GM18870 (cell line): ENCODE data around the gene GPR37.

Experiments used
- ATAC-seq: cut with Tn5 transposase; IDR thresholded peaks from one replicate; pipeline ENCODE4 v1.9.1; 2021; ENCODE audit warnings: moderate library complexity; ENCODE audit not compliant: unreplicated experiment

The GPR37 gene, protein sequence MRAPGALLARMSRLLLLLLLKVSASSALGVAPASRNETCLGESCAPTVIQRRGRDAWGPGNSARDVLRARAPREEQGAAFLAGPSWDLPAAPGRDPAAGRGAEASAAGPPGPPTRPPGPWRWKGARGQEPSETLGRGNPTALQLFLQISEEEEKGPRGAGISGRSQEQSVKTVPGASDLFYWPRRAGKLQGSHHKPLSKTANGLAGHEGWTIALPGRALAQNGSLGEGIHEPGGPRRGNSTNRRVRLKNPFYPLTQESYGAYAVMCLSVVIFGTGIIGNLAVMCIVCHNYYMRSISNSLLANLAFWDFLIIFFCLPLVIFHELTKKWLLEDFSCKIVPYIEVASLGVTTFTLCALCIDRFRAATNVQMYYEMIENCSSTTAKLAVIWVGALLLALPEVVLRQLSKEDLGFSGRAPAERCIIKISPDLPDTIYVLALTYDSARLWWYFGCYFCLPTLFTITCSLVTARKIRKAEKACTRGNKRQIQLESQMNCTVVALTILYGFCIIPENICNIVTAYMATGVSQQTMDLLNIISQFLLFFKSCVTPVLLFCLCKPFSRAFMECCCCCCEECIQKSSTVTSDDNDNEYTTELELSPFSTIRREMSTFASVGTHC

DNA sequence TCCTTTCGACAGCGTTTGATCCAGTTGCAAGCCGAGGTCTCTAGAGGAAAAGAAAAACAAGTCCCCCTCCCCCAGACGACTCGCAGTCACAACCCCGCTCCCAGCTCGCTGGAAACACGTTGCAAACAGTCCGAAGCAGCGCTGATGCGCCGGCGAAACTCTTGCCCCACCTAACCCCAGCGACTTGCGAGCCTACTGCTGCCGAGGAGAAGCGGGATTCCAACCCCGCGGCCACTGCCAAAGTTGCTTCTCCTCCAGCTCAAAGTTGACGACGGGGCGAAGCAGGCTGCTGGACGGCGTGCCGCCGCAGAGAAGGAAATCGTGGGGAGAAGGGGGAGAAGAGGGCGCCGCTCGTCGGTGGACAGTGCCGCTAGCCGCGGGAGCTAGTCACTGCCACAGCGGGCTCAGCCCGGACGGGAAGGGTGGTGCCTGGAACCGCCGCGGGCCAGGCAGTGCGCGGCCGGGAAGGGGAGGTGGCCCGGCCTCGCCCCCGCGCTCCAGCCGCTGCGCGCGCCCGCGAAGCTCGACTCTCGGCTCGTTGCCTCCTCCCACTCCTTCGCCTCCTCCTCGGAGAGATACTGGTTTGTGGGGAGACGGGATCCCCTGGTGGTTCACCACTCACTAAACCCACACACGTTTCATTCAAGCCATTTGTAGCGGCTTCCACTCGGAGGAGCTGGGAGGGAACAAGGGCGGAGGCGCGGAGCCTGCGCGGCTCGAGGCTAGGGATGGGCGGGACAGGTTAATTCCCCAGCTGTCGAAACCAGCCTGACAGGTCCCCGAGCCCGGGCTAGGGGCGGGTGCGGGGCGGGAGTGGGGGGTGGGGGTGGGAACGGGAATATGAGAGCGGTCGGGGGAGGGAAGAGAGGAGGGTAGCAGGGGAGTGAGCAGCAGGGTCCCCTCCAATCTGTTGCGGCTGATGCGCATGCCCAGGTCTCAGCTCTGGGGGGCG lies at the start of gene GPR37:
Gene GPR37 (minus strand): TSS at position 392 of the 952 bp plus-strand sequence. CDS start 816 bp downstream, outside the sequence.
- ATAC-seq: peak; percentile 55

GRCh38 chr7:124813994-124814798 lies 48.6 kb upstream of the GPR37 start:
- ATAC-seq: no peak

GRCh38 chr7:124812764-124813163 lies 47.2 kb upstream of the GPR37 start:
- ATAC-seq: no peak

- no peak for ATAC-seq
Measured at GRCh38 chr7:124811341-124811740, 45.7 kb upstream of the GPR37 start.

- ATAC-seq: no peak
Measured at GRCh38 chr7:124810605-124811004, 45.0 kb upstream of the GPR37 start.

DNA sequence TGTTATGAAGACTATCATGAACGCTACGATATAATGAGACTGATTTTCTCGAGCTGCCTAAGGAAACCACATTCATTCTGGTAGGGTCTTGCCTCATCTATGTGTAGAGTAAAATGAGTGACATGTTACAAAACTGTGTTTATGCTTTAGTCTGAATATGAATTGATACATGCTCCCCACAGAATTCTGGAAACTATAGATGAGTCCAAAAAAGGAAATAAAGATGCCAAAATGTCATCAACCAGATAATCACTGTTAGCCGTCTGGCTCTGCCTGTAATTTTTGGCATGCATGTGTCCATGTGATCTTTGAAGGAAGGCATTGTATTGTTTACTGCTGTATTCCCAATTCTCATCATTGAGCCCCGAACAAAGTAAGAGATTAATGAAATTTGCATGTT lies 42.6 kb upstream of the GPR37 start:
- no peak for ATAC-seq

DNA sequence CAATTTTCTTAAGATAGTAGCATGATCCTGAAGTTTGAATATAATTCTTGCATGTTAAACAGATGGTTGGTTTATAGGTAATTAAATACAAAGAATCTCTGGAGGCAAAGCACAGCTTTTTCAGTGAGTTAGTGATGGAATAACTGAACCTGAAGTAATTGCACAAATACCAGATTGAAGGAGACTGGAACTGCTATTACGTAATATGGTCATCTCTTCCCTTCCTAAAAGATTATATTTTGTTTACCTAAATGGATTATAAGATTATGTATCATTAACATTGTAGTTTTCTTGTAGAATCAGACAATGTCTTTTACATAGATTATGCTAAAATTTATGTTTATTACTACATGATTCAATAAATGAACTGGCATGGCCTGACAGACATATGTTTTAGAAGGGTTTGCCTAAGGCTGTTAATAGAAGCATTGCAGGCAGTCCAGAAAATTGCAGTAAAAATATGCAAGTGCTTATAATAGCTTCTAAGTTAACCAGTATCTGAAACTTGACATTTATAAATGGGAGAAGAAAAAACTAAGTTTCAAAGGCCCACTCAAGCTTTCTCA lies 35.8 kb upstream of the GPR37 start:
- no peak for ATAC-seq

DNA sequence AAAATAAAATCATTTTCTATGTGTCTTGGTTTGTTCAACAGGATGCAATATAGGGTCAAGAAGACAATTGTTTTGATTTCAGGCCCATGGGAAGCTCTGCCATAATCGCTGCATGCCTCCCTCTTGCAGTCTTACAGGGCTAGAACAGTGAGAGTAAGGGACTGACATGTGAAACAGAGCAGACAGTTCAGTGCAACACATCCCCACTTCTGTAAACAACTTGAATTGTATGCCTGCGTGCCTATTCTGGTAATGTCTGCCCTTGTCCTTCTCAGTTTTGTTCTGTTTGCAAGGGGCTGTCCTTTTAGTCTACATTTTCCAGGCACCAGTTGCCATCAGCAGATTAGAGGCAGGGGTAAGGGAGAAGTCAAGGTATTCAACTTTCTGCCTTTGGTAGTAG lies 34.8 kb upstream of the GPR37 start:
- ATAC-seq: no peak

GRCh38 chr7:124799448-124799847 lies 33.9 kb upstream of the GPR37 start:
- no peak for ATAC-seq

GRCh38 chr7:124796771-124797170 lies 31.2 kb upstream of the GPR37 start:
- no peak for ATAC-seq

- ATAC-seq: no peak
Measured at GRCh38 chr7:124792696-124793095, 27.1 kb upstream of the GPR37 start.

DNA sequence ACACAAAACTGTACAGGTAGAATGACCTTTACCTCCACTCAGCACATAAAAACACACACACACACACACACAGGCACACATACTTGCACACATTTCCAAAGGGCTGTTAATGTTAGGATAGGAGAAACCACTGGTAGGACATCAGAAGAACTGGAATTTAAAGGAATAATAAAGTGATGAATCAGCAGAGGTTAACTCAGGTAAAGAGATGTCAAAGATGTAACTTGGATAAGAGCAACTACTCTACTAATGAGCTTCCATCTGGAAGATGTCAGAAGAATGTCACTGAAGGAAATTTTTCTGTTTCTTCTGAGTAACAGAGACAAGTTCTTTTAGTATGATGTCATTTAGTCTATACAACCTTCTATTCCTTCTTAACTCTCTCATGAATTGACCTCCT lies 26.4 kb upstream of the GPR37 start:
- ATAC-seq: no peak

DNA sequence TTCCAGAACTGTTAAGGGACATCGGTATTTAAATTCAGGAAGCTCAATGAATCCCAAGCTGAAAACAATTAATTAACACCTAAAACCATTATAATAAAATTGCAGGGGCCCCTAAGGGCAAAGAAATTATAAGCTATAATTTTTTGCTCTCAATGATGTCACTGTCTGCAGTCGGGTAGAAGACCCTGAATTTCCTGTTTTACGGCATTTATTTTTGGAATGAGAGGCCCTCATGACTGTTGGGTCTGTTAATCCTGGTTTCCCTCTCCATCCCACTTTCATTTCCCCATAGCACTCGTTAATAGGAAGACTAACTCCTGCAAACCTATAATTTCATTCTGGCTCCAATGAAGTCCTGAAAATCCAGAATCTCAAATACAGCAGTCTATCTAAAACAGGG lies 25.8 kb upstream of the GPR37 start:
- no peak for ATAC-seq

- no peak for ATAC-seq
Measured at GRCh38 chr7:124790645-124791044, 25.1 kb upstream of the GPR37 start.

DNA sequence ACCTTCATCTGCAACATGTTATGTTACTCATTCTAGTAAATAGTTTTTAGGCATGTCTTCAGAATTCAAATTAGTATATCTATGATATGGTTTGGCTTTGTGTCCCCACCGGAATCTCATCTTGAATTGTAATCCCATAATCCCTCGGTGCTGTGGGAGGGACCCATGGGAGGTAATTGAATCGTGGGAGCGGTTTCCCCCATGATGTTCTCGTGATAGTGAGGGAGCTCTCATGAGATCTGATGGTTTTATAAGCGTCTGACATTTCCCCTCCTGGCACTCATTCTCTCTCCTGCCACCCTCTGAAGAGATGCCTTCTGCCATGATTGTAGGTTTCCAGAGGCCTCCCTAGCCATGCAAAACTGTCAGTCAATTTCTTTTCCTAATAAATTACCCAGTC lies 20.4 kb upstream of the GPR37 start:
- ATAC-seq: no peak

DNA sequence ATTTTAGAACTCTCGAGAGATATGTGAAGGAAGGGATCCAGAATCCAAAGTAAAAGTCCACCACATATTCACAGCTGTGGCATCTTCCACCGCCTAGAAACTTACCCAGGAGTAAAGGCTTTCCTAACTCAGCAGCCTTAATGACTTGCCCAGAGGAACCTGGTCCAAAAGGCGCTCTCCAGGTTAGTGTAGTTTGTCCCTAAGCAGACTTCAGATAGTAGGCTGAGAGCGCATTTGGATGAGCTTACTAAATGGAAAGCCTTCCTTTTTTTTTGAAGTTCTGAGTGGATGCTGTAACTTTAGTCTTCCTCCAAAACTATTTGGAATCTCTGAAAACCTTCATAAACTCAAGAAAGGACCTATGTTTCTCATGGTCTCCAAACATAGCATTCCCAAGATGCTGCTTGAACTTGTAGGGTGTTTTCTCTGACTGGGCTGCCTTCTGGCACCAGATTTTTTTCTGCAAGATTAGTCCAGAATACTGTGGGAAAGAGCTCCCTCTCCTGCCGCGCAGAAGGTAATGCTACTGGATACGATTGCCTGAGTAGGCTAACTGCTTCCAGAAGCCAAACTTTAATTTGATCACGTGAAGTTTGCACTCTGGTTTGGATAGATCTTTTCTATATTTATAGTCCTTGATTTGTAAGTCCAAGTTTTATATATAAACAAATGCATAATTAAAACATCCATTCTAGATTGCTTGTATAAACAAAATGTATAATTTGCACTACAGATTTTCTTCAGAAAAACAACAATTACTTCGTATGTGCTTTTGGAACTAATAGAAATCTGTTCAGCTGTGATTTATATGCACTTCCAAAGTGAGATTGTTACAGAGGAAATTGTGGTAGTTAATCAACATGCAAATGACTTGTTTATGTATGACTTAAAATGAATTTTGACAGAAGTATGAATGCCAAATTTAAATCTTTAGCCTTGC lies 19.6 kb upstream of the GPR37 start:
- peak; percentile 80 for ATAC-seq

- no peak for ATAC-seq
Measured at GRCh38 chr7:124783271-124783670, 17.7 kb upstream of the GPR37 start.

- no peak for ATAC-seq
Measured at GRCh38 chr7:124781907-124782734, 16.5 kb upstream of the GPR37 start.
